Esophagus squamous epithelium (tissue), 5 donors: ENCODE results near the gene MEF2C. TPM values are rescaled to one million over a fixed set of nuclear protein-coding genes. Genes with fewer than 3 reads are reported as not detected.
"Not testable (repeated sequence)": the region's sequence is repeated elsewhere in the genome, so short reads cannot be mapped to it uniquely, and the experiment has no call there.

Experiments used
- DNase-seq: peaks from one replicate; lab custom pipeline; 2025; lab: John Stamatoyannopoulos, UW
- H3K27ac ChIP-seq, 4 donors: fragments of 200-600 bp; sonication (generic); one replicate each; pipeline ENCODE4 v1.5.1; 2016 to 2019; ENCODE audit warnings: mild to moderate bottlenecking in 1 of 4
- H3K27me3 ChIP-seq, 4 donors: fragments of 200-600 bp; sonication (generic); 1 replicate in 3 of 4; 2 replicates in 1 of 4; pipeline versions ENCODE4 v1.5.1 to v1.6.0; 2017 to 2021; ENCODE audit warnings: antibody characterized with exemption in 1 of 4
- H3K36me3 ChIP-seq, 3 donors: fragments of 200-600 bp; sonication (generic); one replicate each; pipeline ENCODE4 v1.5.1; 2016 to 2019
- H3K4me1 ChIP-seq, 3 donors: fragments of 200-600 bp; sonication (generic); one replicate each; pipeline ENCODE4 v1.5.1; 2017 to 2019
- H3K4me3 ChIP-seq, 4 donors: fragments of 200-600 bp; sonication (generic); 1 replicate in 3 of 4; 2 replicates in 1 of 4; pipeline ENCODE4 v1.5.1; 2016 to 2019; ENCODE audit warnings: mild to moderate bottlenecking in 2 of 4, moderate library complexity in 1 of 4
- H3K9me3 ChIP-seq, 3 donors: fragments of 200-600 bp; sonication (generic); one replicate each; pipeline ENCODE4 v1.5.1; 2016 to 2019
- POLR2A ChIP-seq, 4 donors: fragments of 450-650 bp; IDR thresholded peaks; one replicate each; pipeline ENCODE4 v1.6.1; 2017; ENCODE audit warnings: antibody characterized with exemption in 4 of 4, mild to moderate bottlenecking in 4 of 4, moderate library complexity in 3 of 4
- WGBS, 2 donors: methylation state at CpG; one replicate each; pipeline ENCODE4 v1.1.5; 2018; 5-methylcytosine and 5-hydroxymethylcytosine counted together
- intact Hi-C: fragments of 100-400 bp; cut with DNase I; formaldehyde crosslinking; loops from one replicate; pipeline ENCODE4 v1.15.0; 2022
- total RNA-seq, 4 donors: library from RNA; depleted of rRNA; stranded (reverse); fragments of >200 nt; gene quantifications; one replicate each; pipeline ENCODE4 v1.1.0, GENCODE V29; 2016
- TF ChIP-seq, protein P1 (sequence below), 6 experiments: fragments of 450-650 bp in 4 of 6; fragments of 200-600 bp in 2 of 6; sonication (generic) in 2 of 6; IDR thresholded peaks; one replicate each; pipeline ENCODE4 v1.5.1; 2016 to 2019; ENCODE audit warnings: antibody characterized with exemption in 6 of 6, mild to moderate bottlenecking in 4 of 6, moderate library complexity in 4 of 6
- donor health status: DM: yes; HTN: yes; CAD: no.

The MEF2C gene
- total RNA-seq, 4 donors from 2014 or later, result 3.1 to 17.5 (median 9.9) TPM

- intact Hi-C loops, result no loop called here
- TF ChIP-seq, protein P1, sequence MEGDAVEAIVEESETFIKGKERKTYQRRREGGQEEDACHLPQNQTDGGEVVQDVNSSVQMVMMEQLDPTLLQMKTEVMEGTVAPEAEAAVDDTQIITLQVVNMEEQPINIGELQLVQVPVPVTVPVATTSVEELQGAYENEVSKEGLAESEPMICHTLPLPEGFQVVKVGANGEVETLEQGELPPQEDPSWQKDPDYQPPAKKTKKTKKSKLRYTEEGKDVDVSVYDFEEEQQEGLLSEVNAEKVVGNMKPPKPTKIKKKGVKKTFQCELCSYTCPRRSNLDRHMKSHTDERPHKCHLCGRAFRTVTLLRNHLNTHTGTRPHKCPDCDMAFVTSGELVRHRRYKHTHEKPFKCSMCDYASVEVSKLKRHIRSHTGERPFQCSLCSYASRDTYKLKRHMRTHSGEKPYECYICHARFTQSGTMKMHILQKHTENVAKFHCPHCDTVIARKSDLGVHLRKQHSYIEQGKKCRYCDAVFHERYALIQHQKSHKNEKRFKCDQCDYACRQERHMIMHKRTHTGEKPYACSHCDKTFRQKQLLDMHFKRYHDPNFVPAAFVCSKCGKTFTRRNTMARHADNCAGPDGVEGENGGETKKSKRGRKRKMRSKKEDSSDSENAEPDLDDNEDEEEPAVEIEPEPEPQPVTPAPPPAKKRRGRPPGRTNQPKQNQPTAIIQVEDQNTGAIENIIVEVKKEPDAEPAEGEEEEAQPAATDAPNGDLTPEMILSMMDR (IDR thresholded peaks at IDR 0.05), result no peak
- Histone ChIP-seq H3K4me3 (no peak overlapping the region), H3K27me3 (no peaks in the 10 kb centered on the region), H3K27ac (no peak overlapping the region), H3K9me3 (no peaks in the 10 kb centered on the region), H3K36me3 (no peaks in the 10 kb centered on the region), H3K4me1 (no peaks in the 10 kb centered on the region)
- 91 to 98% methylated on average over 5 of the region's 5 CpGs for WGBS, 2 donors
- no peak for DNase-seq
Measured at GRCh38 chr5:88863523-88863922, 19.5 kb downstream of the MEF2C start.

DNA sequence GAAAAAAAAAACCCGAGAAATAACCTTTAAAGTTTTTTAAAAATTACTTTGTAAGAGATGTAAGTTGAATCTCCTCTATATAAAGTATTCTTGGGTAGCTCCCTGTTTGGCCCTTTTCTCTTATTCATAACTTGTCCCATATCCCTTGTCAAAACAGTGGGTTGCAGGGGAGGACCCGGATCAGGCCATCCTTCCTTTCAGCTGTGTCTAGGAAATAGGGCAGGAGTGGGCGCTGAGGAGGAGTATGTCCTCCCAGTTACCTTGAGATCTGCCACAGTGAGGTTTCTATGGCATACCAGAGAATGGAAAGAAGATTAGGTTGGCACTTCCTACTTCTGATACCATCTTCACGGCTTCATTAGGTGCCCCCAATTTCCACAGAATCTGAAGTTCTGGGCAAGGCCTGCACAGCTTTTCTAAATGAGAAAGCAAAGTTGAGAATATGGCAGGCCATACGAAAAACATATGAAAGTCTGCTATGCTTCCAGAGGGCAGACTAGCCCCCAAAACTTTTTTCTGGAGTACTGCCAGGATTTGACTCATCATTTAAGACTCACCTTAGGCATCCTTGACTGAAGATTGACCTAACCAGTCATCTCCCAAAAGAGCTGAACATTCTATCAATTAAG, 20.3 kb downstream of the MEF2C start:
- Histone ChIP-seq H3K4me3 (no peak overlapping the region), H3K4me1 (no peaks in the 10 kb centered on the region), H3K9me3 (no peaks in the 10 kb centered on the region), H3K36me3 (no peaks in the 10 kb centered on the region), H3K27ac (no peak overlapping the region), H3K27me3 (no peaks in the 10 kb centered on the region)
- no peak for DNase-seq
- intact Hi-C loops, result no loop called here
- TF ChIP-seq POLR2A (IDR thresholded peaks at IDR 0.05), result no peak
- 87 to 89% methylated on average over 5 of the region's 5 CpGs for WGBS, 2 donors

GRCh38 chr5:88861231-88861630, 21.8 kb downstream of the MEF2C start:
- no peaks in the 10 kb centered on the region for H3K36me3 ChIP-seq
- H3K4me1 ChIP-seq, result no peaks in the 10 kb centered on the region
- H3K9me3 ChIP-seq, result no peaks in the 10 kb centered on the region
- TF ChIP-seq, protein P1 (IDR thresholded peaks at IDR 0.05), result no peak
- TF ChIP-seq POLR2A (IDR thresholded peaks at IDR 0.05), result no peak
- no peak for DNase-seq
- no peak overlapping the region for H3K4me3 ChIP-seq
- WGBS, 2 donors, result 37 to 50% methylated on average over 2 of the region's 2 CpGs
- H3K27ac ChIP-seq, result no peak overlapping the region
- H3K27me3 ChIP-seq, result no peaks in the 10 kb centered on the region
- intact Hi-C loops, result no loop called here

GRCh38 chr5:88860501-88860900, 22.5 kb downstream of the MEF2C start:
- Histone ChIP-seq H3K27me3 (no peaks in the 10 kb centered on the region), H3K27ac (no peak overlapping the region), H3K36me3 (no peaks in the 10 kb centered on the region), H3K4me1 (no peaks in the 10 kb centered on the region), H3K9me3 (no peaks in the 10 kb centered on the region), H3K4me3 (no peak overlapping the region)
- TF ChIP-seq, protein P1 (IDR thresholded peaks at IDR 0.05), result no peak
- no peak for TF ChIP-seq POLR2A (IDR thresholded peaks at IDR 0.05)
- intact Hi-C loops, result no loop called here
- WGBS, 2 donors, result 46 to 92% methylated on average over 1 of the region's 1 CpG
- no peak for DNase-seq

DNA sequence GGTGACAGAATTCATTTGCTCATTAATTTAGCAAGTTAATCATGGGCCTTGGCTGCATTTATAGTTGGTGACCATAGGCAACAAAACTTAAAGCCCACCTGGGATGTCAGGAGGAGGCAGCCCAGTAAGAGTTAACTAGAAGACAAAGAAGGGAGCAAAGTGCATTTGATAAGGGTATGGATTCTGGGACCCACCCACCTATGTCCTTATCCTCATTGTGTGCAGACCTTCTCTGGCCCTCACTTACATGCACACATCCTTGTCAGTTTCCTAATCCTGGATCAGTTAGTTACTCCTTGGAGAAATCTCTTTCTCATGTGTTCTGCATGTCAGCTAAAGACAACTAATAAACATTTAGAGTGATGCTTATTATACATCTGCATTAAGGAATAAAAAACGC, 24.6 kb downstream of the MEF2C start:
- H3K9me3 ChIP-seq, result no peaks in the 10 kb centered on the region
- intact Hi-C loops, result no loop called here
- 83 to 93% methylated on average over 1 of the region's 1 CpG for WGBS, 2 donors
- H3K27ac ChIP-seq, result no peak overlapping the region
- no peak overlapping the region for H3K4me3 ChIP-seq
- TF ChIP-seq, protein P1 (IDR thresholded peaks at IDR 0.05), result no peak
- TF ChIP-seq POLR2A (IDR thresholded peaks at IDR 0.05), result no peak
- H3K4me1 ChIP-seq, result no peaks in the 10 kb centered on the region
- DNase-seq, result no peak
- no peaks in the 10 kb centered on the region for H3K36me3 ChIP-seq
- no peaks in the 10 kb centered on the region for H3K27me3 ChIP-seq

DNA sequence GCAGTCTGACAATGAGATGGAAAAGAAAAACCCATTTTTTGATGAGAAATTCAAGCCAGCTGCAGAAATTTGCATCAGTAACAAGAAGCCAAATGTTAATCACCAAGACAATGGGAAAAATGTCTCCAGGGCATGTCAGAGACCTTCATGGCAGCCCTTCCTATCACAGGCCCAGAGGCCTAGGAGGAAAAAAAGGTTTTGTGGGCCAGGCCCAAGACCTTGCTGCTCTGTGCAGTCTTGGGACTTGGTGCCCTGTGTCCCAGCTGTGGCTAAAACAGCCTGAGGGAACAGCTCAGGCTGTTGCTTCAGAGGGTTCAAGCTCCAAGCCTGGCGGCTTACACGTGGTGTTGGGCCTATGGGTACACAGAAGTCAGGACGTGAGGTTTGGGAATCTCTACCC, 26.6 kb downstream of the MEF2C start:
- WGBS, 2 donors, result 40 to 87% methylated on average over 1 to 3 of the region's 3 CpGs
- H3K27me3 ChIP-seq, H3K27ac ChIP-seq, H3K4me1 ChIP-seq, intact Hi-C loops, H3K4me3 ChIP-seq, H3K36me3 ChIP-seq, H3K9me3 ChIP-seq, DNase-seq: not testable (repeated sequence)
